ENCODE results near the gene SRRM1.
"Not testable (repeated sequence)": the region's sequence is repeated elsewhere in the genome, so short reads cannot be mapped to it uniquely, and the experiment has no call there.

SRRM1 gene

DNA sequence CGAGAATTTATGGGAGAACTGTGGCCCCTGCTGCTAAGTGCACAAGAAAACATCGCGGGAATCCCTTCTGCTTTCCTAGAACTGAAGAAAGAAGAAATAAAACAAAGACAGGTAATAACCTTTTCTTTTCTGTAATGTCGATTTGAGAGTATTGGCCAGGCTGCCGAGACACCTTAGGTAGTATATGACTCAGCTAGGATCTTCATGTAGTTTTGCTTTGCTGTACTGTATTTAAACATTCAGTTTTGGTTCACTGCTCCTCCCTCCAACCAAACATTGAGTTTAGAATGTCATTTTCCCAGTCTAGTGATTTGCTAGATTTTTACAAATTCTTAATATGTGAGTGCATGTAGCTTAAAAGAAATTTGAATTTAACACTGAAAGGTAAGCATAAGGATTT lies 5.8 kb downstream of the SRRM1 start:
- DNase-seq (ENCODE audit: low spot score): no peak

DNA sequence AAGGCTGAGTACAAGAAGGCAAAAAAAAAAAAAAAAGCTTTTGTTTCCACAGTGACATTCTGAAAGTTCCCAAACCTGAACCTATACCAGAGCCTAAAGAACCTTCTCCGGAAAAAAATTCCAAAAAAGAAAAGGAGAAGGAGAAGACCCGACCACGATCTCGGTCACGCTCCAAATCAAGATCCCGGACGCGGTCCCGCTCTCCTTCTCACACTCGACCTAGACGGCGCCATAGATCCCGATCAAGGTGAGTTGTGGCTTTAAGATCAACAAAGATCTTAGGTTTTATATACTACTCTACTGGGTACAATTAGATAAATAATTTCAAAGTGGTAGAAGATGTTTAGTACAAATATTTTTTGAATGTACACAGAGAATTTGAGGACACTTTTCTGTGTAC lies 9.3 kb downstream of the SRRM1 start:
- DNase-seq (ENCODE audit: low spot score): no peak

DNA sequence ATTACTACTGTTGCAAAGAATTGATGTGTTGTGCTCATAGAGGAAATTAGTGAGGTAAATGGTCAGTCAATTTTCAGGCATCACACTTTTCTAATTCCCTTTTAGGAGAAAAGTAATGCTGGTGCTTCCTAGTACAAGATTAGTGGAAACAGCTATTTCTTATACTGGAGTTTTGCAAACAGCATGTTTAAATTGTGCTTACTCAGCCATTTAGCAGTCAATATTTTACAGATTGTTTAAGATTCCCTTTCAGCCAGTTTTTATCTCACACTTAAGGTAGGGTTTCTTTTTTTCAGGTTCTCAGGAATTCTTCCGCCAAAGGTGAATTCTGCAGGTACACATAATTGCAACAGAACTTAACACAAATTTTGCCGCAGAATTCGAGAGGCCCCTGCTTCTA lies 10.9 kb downstream of the SRRM1 start:
- DNase-seq (ENCODE audit: low spot score): no peak

DNA sequence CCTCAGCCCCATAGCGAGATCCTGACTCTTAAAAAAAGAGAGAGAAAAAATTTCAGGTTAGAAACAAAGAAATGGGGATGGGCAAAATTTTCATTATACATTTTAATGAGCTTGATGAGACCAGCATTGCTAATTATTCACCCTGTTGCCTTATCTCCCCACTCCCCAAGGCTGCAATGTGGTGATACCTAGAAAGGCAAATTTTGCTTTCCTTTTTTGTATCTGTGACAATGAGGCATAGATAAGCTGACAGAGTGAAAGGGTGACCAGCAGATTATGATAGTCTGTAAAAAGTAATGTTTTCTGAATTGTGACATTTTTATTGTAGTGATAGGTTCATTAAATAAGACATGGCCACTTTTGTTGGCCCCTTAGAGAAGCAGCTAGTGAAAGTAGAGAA lies 12.9 kb downstream of the SRRM1 start:
- DNase-seq (ENCODE audit: low spot score): no peak

DNA sequence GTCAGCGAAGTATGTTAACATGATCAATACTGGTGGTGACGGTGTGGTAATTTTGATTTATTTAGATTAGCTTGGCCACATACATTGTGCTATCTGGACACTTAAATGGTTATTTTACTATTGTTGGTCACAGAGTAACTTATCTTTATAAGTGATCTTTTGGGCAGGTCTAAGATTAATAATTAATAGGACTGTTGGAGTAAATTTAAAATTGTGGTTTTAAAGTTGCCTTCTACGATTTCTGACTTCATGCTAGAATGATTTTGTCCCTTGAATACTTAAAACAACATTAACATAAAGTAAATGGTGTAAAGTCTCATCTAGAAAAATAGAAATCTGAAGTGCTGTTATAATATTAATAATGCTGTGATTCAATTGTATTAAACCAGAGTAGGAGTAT lies 14.7 kb downstream of the SRRM1 start:
- no peak for DNase-seq (ENCODE audit: low spot score)

DNA sequence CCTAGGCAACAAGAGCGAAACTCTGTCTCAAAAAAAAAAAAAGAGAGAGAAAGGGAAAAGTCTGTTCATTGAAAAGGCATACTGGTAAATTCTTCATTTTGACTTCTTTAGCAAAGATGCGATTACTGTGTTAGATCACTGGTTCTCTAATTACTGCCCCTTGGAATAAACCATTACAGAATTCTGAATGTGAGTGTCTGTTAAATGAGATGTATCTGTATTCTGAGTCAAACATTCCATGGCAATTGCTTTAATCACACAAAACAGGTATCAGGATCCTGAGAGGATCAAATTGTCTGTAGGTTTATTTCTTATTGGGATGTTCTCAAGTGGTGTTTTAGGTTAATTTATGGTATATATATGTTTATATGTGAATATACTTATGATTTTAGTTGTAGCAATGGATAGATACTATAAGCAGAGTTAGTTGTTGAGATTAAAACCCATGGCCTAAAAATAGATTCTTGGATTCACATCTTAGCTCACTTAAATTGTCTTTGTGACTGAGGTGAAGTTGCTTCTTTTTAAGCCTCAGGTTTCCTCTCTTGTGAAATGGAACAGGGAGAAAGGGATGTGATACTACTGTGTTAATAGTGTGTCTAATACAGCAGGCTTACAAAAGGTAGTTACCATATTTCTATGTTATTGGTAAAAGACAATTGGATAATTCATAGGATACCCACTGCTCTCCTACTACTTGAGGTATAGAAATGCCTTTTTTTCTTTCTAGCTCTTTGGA lies 16.2 kb downstream of the SRRM1 start:
- no peak for DNase-seq (ENCODE audit: low spot score)

DNA sequence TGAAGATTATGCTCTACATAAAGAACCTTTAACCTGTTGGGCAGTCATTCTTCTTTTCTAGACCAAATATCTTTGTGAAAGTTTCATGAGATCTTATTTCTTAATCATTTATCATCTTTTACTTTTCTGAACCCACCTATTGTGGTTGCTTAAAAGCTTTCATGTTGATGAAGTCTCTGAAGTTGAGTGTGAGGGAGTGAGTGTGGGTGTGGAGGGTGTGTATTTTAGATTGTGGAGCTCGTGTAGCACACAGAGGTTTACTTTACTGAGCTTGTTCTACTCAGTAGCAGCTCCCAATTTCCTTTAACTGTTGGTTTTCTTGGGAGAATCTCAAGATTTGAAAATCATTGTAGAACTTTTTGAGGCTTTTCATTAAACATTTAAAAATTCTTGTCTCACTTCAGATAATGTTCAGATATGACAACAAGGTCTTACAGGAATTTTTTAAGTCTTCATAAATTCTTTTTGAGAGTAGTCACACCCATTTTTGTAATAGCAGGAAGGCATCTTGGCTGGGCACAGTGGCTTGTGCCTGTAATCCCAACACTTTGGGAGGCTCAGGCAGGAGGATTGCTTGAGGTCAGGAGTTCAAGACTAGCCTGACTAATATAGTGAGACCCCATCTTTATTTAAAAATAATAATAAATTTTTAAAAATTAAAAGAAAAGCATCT lies 17.0 kb downstream of the SRRM1 start:
- DNase-seq (ENCODE audit: low spot score): no peak

DNA sequence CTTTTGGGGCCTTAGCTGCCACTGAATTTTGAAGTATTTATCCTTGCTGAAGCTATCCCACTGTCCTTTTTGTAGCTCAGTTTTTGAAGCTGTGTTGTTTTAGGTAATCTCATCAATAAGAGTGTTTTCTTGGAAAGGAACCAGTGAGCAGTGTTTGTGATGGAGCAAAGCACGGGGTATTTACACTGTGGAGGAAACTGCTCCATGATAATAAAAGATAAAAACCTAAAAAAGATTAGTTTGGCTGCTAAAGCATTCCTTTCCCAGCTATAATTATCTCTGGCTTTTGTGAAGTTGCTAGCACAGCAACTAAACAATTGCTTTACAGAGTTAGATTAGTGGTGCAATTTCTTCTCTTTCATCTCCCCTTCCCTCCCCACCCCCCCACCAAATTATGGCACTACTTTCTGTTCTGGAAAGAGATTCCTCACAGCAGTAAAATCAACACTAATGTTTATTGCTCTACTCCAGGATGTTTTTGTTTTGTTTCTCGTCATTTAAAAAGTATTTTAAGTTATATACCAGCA lies 21.5 kb downstream of the SRRM1 start:
- no peak for DNase-seq (ENCODE audit: low spot score)

DNA sequence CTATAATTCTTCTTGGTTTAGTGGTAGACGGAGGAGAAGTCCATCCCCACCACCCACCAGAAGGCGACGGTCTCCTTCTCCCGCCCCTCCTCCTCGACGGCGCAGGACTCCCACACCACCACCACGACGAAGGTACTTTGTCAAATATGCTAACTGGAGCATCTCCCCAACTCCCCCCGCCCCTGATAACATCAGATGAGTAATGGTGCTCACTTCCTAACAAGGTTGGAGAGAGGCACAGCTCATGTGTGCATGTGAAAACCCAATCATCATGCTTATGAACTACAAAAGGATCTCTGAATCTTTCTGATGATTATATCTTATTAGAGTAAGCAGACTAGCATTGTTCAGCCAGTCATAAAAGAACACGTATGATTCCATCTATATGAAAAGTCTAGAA lies 23.7 kb downstream of the SRRM1 start:
- DNase-seq (ENCODE audit: low spot score): no peak

DNA sequence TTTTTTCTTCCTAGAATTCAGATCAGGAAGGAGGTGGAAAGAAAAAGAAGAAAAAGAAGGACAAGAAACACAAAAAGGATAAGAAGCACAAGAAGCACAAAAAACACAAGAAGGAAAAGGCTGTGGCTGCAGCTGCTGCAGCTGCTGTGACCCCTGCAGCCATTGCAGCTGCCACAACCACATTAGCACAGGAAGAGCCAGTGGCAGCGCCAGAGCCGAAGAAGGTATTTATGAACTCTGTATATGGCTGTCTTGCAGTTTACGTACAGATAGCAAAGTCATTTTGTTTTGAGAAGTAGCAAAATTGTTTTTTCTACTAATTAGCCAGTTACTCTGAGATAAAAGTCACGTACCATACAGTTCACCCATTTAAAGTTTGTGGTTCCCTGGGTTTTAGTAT lies 28.3 kb downstream of the SRRM1 start:
- not testable (repeated sequence) for DNase-seq (ENCODE audit: low spot score)

DNA sequence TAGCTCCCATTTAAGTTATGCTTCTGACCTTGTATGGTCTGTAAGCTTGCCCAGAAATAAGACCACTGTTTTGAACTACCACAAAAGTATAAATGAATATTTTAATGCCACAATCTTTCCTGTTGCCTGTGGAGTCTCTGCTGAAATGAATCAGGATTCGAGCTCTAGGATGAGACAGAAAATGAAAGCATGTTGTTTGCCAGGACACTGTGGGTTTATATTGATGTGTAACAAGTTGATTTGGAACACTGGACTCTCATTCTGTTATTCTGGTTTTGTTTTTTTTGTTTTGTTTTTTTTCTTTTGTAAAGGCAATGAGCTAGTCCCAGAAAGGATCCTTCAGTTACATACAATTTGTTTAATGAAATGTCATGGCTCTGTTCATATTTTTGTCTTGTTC lies 29.6 kb downstream of the SRRM1 start:
- not testable (repeated sequence) for DNase-seq (ENCODE audit: low spot score)

DNA sequence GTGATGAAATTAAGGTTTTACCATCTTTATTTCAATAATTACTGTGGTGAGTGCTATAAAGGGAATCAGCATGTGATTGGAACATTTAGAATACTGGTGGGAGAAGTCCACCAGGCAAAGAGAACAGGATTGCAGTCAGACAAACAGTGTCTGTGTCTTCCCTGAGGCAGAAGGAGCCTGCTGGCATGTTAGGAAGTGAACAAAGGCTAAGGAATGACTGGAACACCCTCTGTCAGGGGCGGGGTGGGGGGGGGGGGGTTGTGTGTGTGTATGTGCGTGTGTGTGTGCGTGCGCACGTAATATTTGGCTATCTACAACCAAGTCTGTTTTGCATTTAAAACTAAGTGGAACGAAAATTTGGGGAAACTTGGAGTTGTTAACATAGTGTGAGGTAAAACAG lies 30.2 kb downstream of the SRRM1 start:
- no peak for DNase-seq (ENCODE audit: low spot score)

DNA sequence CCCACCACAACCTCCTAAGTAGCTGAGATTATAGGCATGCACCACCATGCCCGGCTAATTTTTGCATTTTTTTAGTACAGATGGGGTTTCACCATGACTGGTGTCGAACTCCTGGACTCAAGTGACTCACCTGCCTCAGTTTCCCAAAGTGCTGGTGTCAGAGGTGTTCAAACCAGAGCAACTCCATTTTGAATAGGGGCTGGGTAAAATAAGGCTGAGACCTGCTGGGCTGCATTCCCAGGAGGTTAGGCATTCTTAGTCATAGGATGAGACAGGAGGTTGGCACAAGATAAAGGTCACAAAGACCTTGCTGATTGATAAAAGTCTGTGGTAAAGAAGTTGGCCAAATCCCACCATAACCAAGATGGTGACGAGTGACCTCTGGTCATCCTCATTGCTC lies 35.3 kb downstream of the SRRM1 start:
- DNase-seq (ENCODE audit: low spot score): not testable (repeated sequence)

DNA sequence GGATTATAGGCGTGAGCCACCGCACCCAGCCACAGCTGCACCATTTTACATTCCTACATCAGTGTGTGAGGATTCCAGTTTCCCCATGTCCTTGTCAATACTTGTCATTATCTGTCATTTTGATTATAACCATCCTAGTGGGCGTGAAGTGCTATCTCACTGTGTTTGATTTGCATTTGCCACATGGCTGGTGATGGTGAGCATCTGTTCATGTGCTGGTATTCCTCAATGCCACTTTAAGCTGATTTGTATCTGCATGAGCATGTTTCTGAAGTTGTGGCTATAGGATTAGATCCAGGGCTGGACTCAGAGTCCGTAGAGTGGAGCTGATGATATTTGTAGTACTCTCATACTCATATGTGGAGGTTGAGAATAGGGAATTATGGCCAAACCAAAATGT lies 36.6 kb downstream of the SRRM1 start:
- no peak for DNase-seq (ENCODE audit: low spot score)

DNA sequence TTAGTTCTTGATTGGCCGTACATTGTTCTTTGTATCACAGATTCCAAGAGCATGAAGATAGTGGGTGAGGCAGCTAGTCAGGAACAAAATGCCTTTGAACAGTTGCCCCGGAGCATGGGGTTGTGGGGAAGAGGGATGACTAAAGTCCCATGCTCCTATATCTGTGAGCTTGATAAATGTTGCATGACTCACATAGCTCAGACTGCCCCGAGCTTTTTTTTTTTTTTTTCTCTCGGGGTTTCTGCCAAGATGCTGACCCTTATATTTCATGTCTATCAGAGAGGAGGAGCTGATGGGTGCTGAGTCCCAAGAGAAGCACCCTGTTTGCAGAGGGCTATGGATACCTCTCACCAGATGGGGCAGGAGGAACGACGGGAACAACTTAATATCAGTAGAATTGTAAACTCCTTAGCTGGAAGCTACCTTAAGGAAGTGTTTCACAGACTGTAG lies 40.6 kb downstream of the SRRM1 start:
- DNase-seq (ENCODE audit: low spot score): no peak

DNA sequence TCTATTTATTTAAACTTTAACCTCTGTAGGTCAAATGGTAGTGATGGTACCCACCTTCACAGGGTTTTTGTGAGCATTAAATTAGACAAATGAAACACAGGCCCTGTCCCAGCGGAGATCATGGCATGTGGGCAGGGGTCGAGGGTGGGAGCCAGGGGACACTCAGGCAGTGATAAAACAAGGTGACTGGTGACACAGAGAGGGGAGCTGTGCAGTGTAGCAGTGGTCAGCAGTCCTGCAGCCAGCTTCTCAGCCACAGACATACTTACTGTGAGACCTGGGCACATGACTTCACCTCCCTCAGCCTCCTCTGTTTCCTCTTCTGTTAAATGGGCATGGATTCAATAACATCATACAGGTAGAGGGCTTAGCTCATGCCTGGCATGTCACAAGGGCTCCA lies 44.9 kb downstream of the SRRM1 start:
- no peak for DNase-seq (ENCODE audit: low spot score)

DNA sequence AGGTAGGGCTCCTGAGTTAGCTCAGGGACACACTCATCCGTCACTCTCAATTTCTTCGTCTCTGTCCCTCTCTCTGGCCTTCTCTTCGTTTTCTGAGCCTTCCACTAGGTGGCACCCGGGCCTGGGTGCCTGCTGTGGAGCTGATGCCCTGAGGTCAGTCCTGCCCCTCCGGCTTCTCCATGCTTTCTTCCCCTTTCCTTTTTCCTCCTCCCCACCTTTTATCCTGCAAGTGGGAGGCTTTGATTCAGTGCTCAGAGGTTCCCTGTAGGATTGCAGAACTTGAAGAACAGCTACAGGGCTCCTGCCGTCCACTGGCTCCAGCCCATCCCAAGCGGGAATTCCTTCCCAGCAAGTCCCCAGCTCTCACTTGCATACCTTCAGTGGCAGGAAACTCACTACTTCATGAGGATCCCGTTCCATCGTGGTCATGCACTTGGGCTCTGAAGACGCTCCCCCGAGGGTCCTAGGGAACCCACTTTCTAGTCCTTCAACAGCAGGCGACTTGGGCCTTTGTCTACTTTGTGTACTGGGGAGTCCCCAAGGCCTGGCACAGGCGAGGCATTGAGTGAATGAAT lies 45.6 kb downstream of the SRRM1 start:
- DNase-seq (ENCODE audit: low spot score): peak; percentile 89

DNA sequence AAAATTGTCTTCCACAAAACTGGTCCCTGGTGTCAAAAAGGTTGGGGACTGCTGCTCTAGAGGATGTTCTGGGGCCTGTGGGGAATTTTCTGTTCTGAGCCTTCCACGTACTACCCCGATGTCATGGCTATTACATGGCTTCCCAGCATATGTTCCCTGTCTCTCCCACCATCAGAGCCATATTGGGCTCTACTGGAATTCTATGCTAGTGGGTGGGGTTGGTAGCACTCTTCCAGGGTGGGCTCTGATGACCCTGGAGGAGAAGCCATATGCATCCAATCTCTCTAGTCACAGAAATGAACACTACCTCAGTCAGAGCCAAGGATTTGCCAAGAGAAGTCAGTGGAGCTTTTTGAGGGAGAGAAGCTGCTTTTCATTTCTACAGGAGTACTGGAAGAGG lies 47.9 kb downstream of the SRRM1 start:
- no peak for DNase-seq (ENCODE audit: low spot score)

DNA sequence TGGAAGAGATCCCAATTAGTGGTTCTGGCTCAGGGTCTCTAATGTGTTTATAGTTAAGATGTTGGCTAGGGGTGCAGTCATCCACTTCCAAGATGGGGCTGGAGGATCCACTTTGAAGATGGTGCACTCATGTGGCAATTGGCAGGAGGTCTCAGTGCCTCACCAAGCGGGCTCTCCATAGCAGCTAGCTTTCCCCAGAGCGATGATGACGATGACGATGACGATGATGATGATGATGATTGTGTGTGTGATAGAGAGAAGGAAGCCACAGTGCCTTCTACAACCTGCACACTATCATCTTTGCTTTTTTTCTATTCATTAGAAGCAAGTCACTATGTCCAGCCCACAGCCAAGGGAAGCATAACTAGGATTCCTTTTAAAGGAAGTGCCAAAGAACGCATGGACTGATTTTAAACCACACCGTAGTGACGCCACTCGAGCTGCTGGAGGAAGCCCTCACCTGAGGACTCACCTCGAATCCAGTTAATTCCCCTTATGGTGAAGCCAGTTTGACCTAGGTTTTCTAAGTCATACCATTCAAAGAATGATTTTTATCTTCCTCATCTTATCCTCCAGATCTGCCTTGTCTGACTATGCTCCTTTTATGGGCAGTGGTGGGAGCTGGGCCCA lies 49.4 kb downstream of the SRRM1 start:
- no peak for DNase-seq (ENCODE audit: low spot score)

DNA sequence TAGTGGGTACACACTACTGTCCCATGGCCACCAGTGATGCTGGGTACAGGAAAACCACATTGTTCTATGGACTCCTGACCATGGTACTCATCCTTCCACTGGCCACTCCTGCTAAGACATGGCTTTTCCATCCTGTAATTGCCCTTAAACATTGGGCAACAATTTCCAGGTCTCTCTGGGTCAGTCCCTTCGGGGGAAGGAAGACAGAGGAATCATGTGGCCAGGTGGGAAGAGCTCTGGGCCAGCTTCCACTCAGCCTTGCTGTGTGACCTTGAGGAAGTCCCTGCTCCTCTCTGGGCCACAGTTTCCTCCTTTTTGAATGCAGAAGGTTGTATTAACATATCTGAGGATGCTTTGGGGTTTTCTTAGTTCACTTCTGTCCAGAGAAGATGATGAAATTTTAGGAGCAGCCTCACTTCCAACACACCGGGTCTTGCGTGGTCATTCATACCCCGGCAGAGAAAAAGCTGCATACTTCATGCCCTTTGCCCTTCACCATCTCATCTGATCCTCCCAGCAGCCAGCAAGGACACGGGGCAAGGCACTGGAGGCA lies 50.8 kb downstream of the SRRM1 start:
- no peak for DNase-seq (ENCODE audit: low spot score)

DNA sequence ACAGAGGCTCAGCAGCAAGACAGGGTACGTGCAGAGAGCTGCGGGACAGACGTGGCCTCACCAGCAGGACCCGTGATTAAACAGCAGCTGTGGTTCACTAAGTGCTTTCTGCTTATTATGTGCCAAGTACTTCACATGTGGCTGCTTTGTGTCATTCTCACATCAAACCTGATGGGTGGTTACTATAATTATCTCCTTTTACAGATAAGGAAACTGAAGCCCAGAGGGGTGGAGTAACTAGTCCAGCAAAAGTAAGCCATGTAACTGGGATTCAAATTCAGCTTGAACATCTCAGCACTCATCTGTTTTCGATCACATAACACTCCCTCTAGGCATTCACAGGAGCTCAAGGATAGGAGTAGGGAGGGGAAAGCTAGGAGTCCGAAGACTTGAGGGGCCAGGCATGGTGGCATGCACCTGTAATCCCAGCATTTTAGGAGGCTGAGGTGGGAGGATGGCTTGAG lies 51.3 kb downstream of the SRRM1 start:
- no peak for DNase-seq (ENCODE audit: low spot score)

DNA sequence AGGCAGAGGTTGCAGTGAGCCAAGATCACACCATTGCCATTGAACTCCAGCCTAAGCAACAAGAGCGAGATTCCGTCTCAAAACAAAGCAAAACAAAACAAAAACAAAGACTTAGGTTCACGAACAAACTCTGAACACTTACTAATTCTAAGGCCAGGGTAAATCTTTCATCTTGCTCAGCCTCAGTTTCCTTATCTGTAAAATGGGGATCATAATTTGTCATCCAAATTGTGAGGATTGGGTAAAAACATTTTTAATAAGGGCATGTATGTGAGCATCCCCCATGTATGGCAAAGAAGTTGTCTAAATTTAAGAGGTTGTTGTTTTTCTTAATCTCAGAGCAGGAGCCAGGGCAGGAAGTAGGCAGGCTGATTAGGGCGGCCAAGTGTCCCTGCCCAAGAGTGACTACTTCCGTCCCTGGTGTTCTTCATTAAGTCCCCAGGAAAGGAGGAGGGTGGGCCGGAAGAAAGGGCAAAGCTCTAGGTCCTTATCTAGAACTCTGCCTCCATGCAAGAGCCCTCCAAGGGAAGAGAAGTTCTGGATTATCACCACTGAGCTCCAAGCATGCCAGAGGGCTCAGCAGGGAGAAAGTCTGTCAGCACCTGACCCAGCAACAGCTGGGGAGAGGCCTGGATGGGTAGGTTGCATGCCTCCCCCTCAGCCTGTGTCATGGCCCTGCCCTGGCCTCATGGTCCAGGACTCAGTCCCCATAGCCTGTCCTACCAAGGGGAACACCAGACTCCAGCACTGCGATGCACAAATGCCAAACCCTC lies 52.3 kb downstream of the SRRM1 start:
- DNase-seq (ENCODE audit: low spot score): no peak
